Measurements from ENCODE around the gene CHIC2. TPM values are rescaled to one million over a fixed set of nuclear protein-coding genes. Genes with fewer than 3 reads are reported as not detected.
A peak's percentile ranks its signal among the peaks of the same experiment; 100 is the strongest.

The CHIC2 gene
- polyA plus RNA-seq, 4 donors: 12.5 to 26.2 (median 19.8) TPM

- H3K9me3 ChIP-seq (ENCODE audit: control insufficient read depth in 2 of 2, insufficient read depth in 1 of 2, low read depth in 1 of 2, low read length in 1 of 2): no peaks in the 10 kb centered on the region
- H3K27me3 ChIP-seq (ENCODE audit: control insufficient read depth in 3 of 3, insufficient read depth in 3 of 3, low read length in 3 of 3): no peaks in the 10 kb centered on the region
- WGBS, 3 donors: 54 to 61% (median 57%) methylated on average over 2 of the region's 2 CpGs
- peak; percentile 17 to 59 for DNase-seq
- peak; percentile 75 for FAIRE-seq
- H3K27ac ChIP-seq (ENCODE audit: low read depth in 1 of 3, low read length in 2 of 3): no peak overlapping the region
- H3K4me1 ChIP-seq (ENCODE audit: control insufficient read depth in 3 of 3, insufficient read depth in 2 of 3, low read depth in 1 of 3, low read length in 2 of 3): no peaks in the 10 kb centered on the region
- peaks cover 3 to 8% (median 5%) of the 10 kb centered on the region in 3 donors for H3K36me3 ChIP-seq (ENCODE audit: control insufficient read depth in 3 of 3, insufficient read depth in 2 of 3, low read depth in 1 of 3, low read length in 3 of 3)
- H3K4me3 ChIP-seq (ENCODE audit: low read depth in 1 of 3, low read length in 3 of 3): no peak overlapping the region
Observed at GRCh38 chr4:54005475-54005874, 58.9 kb downstream of the CHIC2 start.

GRCh38 chr4:54004463-54004862, 59.9 kb downstream of the CHIC2 start:
- no peak overlapping the region for H3K27ac ChIP-seq (ENCODE audit: low read depth in 1 of 3, low read length in 2 of 3)
- H3K9me3 ChIP-seq (ENCODE audit: control insufficient read depth in 2 of 2, insufficient read depth in 1 of 2, low read depth in 1 of 2, low read length in 1 of 2): no peaks in the 10 kb centered on the region
- H3K4me1 ChIP-seq (ENCODE audit: control insufficient read depth in 3 of 3, insufficient read depth in 2 of 3, low read depth in 1 of 3, low read length in 2 of 3): no peaks in the 10 kb centered on the region
- no peak overlapping the region for H3K4me3 ChIP-seq (ENCODE audit: low read depth in 1 of 3, low read length in 3 of 3)
- FAIRE-seq (no peak), DNase-seq (no peak)
- H3K36me3 ChIP-seq (ENCODE audit: control insufficient read depth in 3 of 3, insufficient read depth in 2 of 3, low read depth in 1 of 3, low read length in 3 of 3): peaks cover 3 to 8% (median 5%) of the 10 kb centered on the region in 3 donors
- 87 to 88% (median 87%) methylated on average over 2 of the region's 2 CpGs for WGBS, 3 donors
- H3K27me3 ChIP-seq (ENCODE audit: control insufficient read depth in 3 of 3, insufficient read depth in 3 of 3, low read length in 3 of 3): no peaks in the 10 kb centered on the region

GRCh38 chr4:54001668-54002365, 62.6 kb downstream of the CHIC2 start:
- no peaks in the 10 kb centered on the region for H3K4me1 ChIP-seq (ENCODE audit: control insufficient read depth in 3 of 3, insufficient read depth in 2 of 3, low read depth in 1 of 3, low read length in 2 of 3)
- H3K27ac ChIP-seq (ENCODE audit: low read depth in 1 of 3, low read length in 2 of 3): no peak overlapping the region
- 91 to 93% (median 92%) methylated on average over 10 of the region's 10 CpGs for WGBS, 3 donors
- H3K9me3 ChIP-seq (ENCODE audit: control insufficient read depth in 2 of 2, insufficient read depth in 1 of 2, low read depth in 1 of 2, low read length in 1 of 2): no peaks in the 10 kb centered on the region
- no peak for FAIRE-seq
- DNase-seq: no peak
- no peak overlapping the region for H3K4me3 ChIP-seq (ENCODE audit: low read depth in 1 of 3, low read length in 3 of 3)
- H3K36me3 ChIP-seq (ENCODE audit: control insufficient read depth in 3 of 3, insufficient read depth in 2 of 3, low read depth in 1 of 3, low read length in 3 of 3): peaks cover 3 to 8% (median 5%) of the 10 kb centered on the region in 3 donors
- H3K27me3 ChIP-seq (ENCODE audit: control insufficient read depth in 3 of 3, insufficient read depth in 3 of 3, low read length in 3 of 3): no peaks in the 10 kb centered on the region

GRCh38 chr4:53997898-53998297, 66.5 kb downstream of the CHIC2 start:
- no peaks in the 10 kb centered on the region for H3K27me3 ChIP-seq (ENCODE audit: control insufficient read depth in 3 of 3, insufficient read depth in 3 of 3, low read length in 3 of 3)
- FAIRE-seq (no peak), DNase-seq (no peak)

GRCh38 chr4:53994382-53995102, 69.9 kb downstream of the CHIC2 start:
- no peak overlapping the region for H3K4me3 ChIP-seq (ENCODE audit: low read depth in 1 of 3, low read length in 3 of 3)
- H3K9me3 ChIP-seq (ENCODE audit: control insufficient read depth in 2 of 2, insufficient read depth in 1 of 2, low read depth in 1 of 2, low read length in 1 of 2): no peaks in the 10 kb centered on the region
- FAIRE-seq: no peak
- no peak overlapping the region for H3K27ac ChIP-seq (ENCODE audit: low read depth in 1 of 3, low read length in 2 of 3)
- H3K27me3 ChIP-seq (ENCODE audit: control insufficient read depth in 3 of 3, insufficient read depth in 3 of 3, low read length in 3 of 3): no peaks in the 10 kb centered on the region
- H3K36me3 ChIP-seq (ENCODE audit: control insufficient read depth in 3 of 3, insufficient read depth in 2 of 3, low read depth in 1 of 3, low read length in 3 of 3): peaks cover 0 to 4% (median 0%) of the 10 kb centered on the region in 3 donors
- WGBS, 3 donors: 69 to 91% (median 80%) methylated on average over 5 of the region's 5 CpGs
- no peak for DNase-seq
- no peaks in the 10 kb centered on the region for H3K4me1 ChIP-seq (ENCODE audit: control insufficient read depth in 3 of 3, insufficient read depth in 2 of 3, low read depth in 1 of 3, low read length in 2 of 3)

More at GRCh38 chr4:53997898-53998297, 66.5 kb downstream of the CHIC2 start:
- no peak overlapping the region for H3K4me3 ChIP-seq (ENCODE audit: low read depth in 1 of 3, low read length in 3 of 3)
- H3K9me3 ChIP-seq (ENCODE audit: control insufficient read depth in 2 of 2, insufficient read depth in 1 of 2, low read depth in 1 of 2, low read length in 1 of 2): no peaks in the 10 kb centered on the region
- H3K27ac ChIP-seq (ENCODE audit: low read depth in 1 of 3, low read length in 2 of 3): no peak overlapping the region
- H3K4me1 ChIP-seq (ENCODE audit: control insufficient read depth in 3 of 3, insufficient read depth in 2 of 3, low read depth in 1 of 3, low read length in 2 of 3): no peaks in the 10 kb centered on the region
- WGBS, 3 donors: 24 to 39% (median 33%) methylated on average over 4 of the region's 4 CpGs
- peaks cover 0 to 5% (median 4%) of the 10 kb centered on the region in 3 donors for H3K36me3 ChIP-seq (ENCODE audit: control insufficient read depth in 3 of 3, insufficient read depth in 2 of 3, low read depth in 1 of 3, low read length in 3 of 3)

- Histone ChIP-seq H3K36me3 (ENCODE audit: control insufficient read depth in 3 of 3, insufficient read depth in 2 of 3, low read depth in 1 of 3, low read length in 3 of 3) (peaks cover 0 to 4% (median 0%) of the 10 kb centered on the region in 3 donors), H3K27me3 (ENCODE audit: control insufficient read depth in 3 of 3, insufficient read depth in 3 of 3, low read length in 3 of 3) (no peaks in the 10 kb centered on the region), H3K4me1 (ENCODE audit: control insufficient read depth in 3 of 3, insufficient read depth in 2 of 3, low read depth in 1 of 3, low read length in 2 of 3) (no peaks in the 10 kb centered on the region), H3K9me3 (ENCODE audit: control insufficient read depth in 2 of 2, insufficient read depth in 1 of 2, low read depth in 1 of 2, low read length in 1 of 2) (no peaks in the 10 kb centered on the region), H3K27ac (ENCODE audit: low read depth in 1 of 3, low read length in 2 of 3) (no peak overlapping the region), H3K4me3 (ENCODE audit: low read depth in 1 of 3, low read length in 3 of 3) (no peak overlapping the region)
- whole genome bisulfite sequencing, 3 donors: 93 to 99% (median 97%) methylated on average over 3 of the region's 3 CpGs
- no peak for FAIRE-seq
- no peak for DNase-seq
Observed at GRCh38 chr4:53992785-53993184, 71.6 kb downstream of the CHIC2 start.

- DNase-seq: no peak
- no peak for FAIRE-seq
- no peak overlapping the region for H3K27ac ChIP-seq (ENCODE audit: low read depth in 1 of 3, low read length in 2 of 3)
- no peak overlapping the region for H3K4me3 ChIP-seq (ENCODE audit: low read depth in 1 of 3, low read length in 3 of 3)
- H3K4me1 ChIP-seq (ENCODE audit: control insufficient read depth in 3 of 3, insufficient read depth in 2 of 3, low read depth in 1 of 3, low read length in 2 of 3): no peaks in the 10 kb centered on the region
- 95 to 99% (median 97%) methylated on average over 5 of the region's 5 CpGs for WGBS, 3 donors
- H3K27me3 ChIP-seq (ENCODE audit: control insufficient read depth in 3 of 3, insufficient read depth in 3 of 3, low read length in 3 of 3): no peaks in the 10 kb centered on the region
- H3K36me3 ChIP-seq (ENCODE audit: control insufficient read depth in 3 of 3, insufficient read depth in 2 of 3, low read depth in 1 of 3, low read length in 3 of 3): peaks cover 0 to 4% (median 0%) of the 10 kb centered on the region in 3 donors
- H3K9me3 ChIP-seq (ENCODE audit: control insufficient read depth in 2 of 2, insufficient read depth in 1 of 2, low read depth in 1 of 2, low read length in 1 of 2): no peaks in the 10 kb centered on the region
Observed at GRCh38 chr4:53991821-53992220, 72.6 kb downstream of the CHIC2 start.

- H3K27me3 ChIP-seq (ENCODE audit: control insufficient read depth in 3 of 3, insufficient read depth in 3 of 3, low read length in 3 of 3): no peaks in the 10 kb centered on the region
- 66 to 79% (median 75%) methylated on average over 4 of the region's 4 CpGs for WGBS, 3 donors
- no peak overlapping the region for H3K4me3 ChIP-seq (ENCODE audit: low read depth in 1 of 3, low read length in 3 of 3)
- no peaks in the 10 kb centered on the region for H3K4me1 ChIP-seq (ENCODE audit: control insufficient read depth in 3 of 3, insufficient read depth in 2 of 3, low read depth in 1 of 3, low read length in 2 of 3)
- peaks cover 0 to under 1% (median 0%) of the 10 kb centered on the region in 3 donors for H3K36me3 ChIP-seq (ENCODE audit: control insufficient read depth in 3 of 3, insufficient read depth in 2 of 3, low read depth in 1 of 3, low read length in 3 of 3)
- DNase-seq: no peak
- no peak for FAIRE-seq
- no peaks in the 10 kb centered on the region for H3K9me3 ChIP-seq (ENCODE audit: control insufficient read depth in 2 of 2, insufficient read depth in 1 of 2, low read depth in 1 of 2, low read length in 1 of 2)
- no peak overlapping the region for H3K27ac ChIP-seq (ENCODE audit: low read depth in 1 of 3, low read length in 2 of 3)
Observed at GRCh38 chr4:53990641-53991040, 73.8 kb downstream of the CHIC2 start.
